ENCODE data around the gene SMC3. TPM values are rescaled to one million over a fixed set of nuclear protein-coding genes. Genes with fewer than 3 reads are reported as not detected.
"Not testable (repeated sequence)": the region's sequence is repeated elsewhere in the genome, so short reads cannot be mapped to it uniquely, and the experiment has no call there.

The SMC3 gene
- 30.1 and 39.3 TPM in 2 replicates for total RNA-seq (2014; rRNA removed; shearing (Covaris generic))

DNA sequence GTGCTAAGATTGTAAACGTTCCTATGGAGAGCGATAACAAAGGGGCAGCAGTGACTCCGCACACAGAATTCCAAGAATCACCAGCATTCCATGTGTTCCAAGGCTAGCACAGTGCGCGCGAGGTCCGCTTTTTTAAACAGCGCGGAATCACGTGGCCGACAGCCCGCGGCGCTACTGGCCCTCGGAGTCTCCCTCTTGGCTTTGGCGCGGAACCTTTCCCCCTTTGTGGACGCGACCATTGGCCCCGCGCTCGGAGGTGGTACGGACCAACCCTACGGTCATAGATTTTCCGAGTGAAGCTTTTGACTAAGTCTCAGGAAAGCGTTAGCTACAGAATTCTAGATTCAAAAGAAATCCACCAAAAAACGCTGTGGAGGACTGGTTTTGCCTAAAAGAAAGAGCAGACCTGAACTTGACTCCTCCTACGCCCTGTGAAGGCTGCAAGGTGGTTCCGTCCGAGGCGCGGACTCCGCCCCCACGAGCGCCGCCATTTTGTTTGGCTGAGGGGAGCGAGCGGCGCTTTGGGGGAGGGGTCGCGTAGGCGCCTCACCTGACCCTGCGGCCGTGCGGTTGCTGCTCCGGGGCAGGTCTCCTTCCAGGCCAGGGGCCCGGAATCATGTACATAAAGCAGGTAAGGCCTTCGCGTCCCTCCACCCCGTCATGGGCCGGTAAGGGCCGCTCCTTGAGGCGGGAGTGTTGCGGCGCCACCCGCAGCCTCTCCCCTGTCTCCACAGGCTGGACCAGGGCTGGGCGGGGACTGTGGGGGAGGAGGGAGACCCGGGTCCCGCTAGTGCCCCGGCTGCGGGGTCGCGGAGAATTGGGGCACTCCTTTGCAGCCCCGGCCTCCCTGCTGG lies at the start of gene SMC3:
SMC3 (plus strand) TSS at position 495 of the 854 bp plus-strand sequence; CDS start at position 617, 122 bp downstream.
- peak; percentile 94 for DNase-seq (ENCODE audit: low read depth)

DNA sequence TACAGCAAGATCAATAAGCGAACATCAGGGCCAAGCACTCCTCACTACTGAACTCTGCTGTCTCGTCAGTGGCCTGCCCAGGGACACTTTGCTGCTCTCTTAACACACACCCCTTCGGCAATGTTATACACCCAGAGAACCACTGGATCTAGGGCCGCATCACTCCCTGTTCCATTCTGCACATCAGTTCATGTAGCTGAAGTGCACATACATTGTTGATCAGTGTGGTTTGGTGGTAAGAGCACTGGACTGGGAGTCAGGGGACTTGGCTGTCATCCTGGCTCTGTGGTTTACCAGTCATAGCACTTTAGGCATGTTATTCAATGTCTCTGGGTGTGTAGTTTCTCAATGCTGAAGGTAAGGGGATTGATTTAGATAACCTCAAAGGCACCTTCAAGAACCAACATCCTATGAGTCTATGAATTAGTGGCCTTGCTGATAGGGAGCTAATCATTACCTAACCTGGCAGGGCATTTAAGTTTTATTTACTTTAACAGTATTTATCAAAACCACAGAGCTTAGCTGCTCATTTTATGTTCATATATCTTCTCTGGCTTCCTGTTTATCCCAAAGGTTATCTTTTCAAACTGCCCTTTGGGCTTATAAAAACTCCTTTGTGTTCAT lies 45.0 kb upstream of the SMC3 start:
- DNase-seq (ENCODE audit: low read depth), result peak; percentile 66

DNA sequence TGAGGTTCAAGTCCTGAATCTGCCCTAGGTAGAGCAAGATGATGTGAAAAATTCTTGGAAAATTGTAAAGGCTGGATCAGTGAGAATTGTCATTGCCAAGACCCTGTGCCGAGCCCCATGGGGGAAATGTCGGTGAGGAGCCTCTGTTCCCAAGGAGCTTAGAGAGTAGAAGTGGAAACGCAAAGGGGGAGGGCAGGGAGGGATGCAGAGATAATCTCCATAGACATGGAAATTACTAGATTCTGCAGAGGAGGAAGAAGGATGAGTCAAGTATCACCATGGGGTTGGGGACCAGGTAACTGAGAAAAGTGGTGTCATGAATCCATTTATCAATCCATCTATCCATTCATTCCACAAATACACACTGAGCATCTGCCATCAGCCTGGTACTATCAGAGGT lies 43.8 kb upstream of the SMC3 start:
- no peak for DNase-seq (ENCODE audit: low read depth)

DNA sequence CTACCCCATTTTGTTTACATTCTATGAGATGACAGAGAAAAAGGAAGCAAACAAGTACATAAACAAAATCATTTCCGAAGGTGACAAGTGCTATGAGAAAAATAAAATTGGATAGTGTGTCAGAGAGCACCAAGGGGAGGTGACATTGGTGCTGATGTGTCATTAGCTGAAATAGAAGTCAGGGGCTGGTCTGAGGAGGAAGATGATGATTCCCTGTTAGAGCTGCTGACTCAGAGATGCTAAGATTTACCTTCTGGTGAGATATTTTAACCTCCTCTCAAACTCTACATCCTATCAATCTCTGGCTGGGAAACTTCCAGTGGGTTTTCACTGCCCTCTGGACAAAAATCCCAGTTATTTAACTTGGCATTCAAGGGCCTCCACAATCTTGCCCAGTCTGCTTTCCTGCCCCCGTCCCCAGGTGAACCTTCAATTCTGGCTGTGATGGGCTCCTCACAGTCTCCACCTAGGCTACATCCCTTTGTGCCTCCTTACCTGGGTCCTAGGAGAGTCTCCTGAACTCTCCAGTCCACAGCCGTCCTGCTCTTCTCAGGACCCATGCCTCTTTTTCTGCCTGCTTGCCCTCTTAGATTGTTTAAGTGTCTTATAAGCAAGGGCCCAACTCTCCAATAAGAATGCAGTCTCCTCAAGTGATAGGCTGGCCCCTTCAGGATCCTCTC lies 43.2 kb upstream of the SMC3 start:
- no peak for DNase-seq (ENCODE audit: low read depth)

DNA sequence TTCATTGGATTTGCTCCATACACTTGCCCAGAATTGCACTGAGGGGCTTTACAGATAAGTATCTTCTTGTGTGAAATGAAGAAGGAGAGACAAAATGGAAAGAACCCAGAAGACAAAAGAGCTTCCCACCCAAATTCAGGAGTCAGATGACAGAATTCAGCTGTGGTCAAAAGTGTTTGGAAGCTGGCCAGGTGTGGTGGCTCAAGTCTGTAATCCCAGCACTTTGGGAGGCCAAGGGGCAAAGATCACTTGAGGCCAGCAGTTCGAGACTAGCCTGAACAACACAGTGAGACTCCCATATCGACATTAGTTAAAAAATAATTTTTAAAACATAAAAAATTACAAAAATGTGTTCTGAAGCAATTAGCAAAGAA lies 42.6 kb upstream of the SMC3 start:
- DNase-seq (ENCODE audit: low read depth), result peak; percentile 54

DNA sequence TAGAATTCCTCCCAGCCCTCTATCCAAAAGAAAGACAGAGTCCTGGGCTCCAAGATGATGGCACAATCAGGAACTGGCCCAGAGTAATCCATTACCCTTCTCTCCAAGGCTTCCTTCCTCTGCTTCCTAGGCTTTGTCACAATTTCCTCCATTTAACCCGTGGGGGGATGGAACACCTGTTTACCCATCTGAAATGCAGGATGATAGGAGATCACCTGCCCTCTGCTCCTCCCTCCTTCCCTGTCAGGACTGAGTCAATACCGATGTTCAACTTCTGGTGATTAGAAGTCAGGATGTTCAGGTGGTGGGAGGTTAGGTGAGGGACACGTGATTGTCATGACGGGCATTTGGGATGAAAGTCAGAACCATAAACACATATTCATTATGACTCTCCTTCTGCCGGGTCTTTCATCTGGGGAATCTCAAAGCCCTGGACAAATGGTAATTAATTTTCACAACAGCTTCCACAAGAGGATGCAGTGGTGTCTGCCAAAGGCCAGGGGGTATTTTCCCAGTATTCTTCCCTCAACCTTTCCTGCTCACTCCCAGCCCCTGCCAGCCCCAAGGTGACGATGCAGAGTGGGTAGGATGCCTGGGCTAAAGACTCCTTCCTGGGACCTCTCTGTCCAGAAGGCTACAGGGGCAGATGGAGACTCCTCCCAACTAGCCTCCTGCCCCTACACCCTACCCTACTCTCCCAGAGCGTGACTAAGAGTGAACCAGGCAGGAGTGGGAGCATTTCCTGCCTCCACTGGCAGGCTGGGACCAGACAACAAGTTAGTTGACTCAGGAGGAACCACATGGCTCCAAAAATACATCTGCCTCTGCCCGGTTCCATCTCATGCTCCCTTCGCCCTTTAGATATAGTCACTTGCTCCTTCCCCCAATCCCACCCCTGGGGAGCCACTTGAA lies 41.9 kb upstream of the SMC3 start:
- DNase-seq (ENCODE audit: low read depth), result peak; percentile 66

DNA sequence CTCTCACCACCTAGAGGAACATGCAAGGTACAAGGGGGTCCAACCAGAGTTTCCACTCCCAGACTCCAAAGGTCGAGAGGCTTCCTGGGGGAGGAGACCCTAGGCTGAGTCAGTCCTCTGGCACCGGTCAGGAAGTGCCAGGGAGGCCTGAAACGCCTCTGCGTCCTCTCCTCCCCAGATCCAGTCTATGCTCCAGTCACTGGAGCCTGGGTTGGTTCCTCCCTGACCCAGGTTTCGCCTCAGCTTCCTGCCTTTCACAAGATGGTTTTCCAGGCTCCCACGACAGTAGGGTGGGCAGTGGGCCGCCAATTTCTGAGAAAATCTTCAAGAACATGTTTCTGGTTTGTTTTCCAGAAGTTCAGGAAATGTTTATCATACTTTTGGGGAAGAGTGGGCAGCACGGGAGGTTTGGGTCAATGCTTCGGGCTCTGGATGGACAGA lies 39.7 kb upstream of the SMC3 start:
- peak; percentile 41 for DNase-seq (ENCODE audit: low read depth)

DNA sequence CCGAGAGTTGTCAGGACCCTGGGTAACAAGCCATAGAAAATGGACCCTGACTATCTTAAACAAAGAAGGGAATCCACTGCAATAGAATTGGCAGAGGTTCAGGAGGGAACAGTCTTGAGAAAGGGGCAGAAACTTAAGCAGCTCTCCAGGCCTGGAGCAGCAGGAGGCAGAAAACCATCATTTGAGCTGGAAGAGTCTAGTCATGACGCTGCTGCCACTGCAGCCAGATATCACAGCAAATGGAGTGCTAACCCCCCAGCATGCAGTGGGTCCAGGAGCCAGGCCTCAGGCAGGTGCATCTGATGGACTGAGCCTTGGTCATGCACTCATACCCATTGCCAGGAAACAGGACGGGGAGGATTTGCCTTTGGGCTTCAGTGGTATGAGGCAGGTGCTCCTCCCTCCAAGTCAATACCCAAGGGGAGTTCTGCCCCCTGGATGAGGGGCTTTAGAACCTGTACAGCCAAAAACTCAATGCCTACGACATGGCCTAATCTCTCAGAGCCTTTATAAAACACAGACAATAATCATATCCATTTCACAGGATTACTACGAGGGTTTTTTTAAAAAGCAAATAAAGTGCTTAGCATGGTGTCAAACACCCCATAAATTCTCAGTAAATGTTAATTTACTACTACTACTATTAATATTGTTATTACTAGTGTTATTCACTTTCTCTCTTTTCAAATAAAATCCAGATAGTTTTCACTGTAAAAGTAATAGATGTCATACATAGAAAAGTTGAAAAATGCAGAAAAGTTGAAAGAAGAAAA lies 39.1 kb upstream of the SMC3 start:
- DNase-seq (ENCODE audit: low read depth), result no peak

DNA sequence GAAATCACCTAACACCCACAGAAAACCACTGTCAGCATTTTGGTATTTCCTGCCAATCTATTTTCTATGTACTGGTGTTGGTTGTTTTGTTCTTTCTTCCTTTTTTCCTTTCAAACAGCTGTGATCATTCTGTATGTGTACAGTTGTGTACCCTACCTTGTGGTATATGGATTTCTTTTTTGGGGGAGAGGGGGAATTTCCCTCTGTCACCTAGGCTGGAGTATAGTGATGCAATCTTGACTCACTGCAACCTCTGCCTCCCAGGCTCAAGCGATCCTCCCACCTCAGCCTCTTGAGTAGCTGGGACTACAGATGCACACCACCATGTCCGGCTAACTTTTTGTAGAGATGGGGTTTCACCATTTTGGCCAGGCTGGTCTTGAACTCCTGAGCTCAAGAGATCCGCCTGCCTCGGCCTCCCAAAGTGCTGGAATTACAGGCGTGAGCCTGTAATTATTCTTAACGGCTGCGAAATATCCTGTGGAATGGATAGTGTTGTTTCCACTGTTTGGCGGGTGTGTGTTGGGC lies 38.4 kb upstream of the SMC3 start:
- not testable (repeated sequence) for DNase-seq (ENCODE audit: low read depth)

DNA sequence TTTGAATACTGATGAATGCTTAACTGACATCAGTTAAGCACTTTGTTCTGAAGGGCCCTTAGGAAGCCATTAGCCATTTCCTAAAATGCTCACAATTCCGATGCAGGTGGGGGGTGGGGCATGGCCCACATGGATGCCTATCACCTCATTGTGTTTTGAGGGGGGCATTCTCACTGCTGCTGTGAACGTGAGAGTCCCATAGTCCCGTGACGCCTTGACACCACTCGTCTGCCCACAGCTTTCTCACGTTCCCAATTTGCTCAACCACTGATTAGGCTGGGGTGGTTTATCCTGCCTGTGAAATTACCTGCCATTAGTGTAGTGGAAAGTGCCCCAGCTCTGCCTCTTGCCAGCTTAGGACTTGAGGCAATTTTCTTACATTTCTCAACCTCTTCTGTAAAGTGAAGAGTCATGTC lies 37.9 kb upstream of the SMC3 start:
- DNase-seq (ENCODE audit: low read depth), result no peak

DNA sequence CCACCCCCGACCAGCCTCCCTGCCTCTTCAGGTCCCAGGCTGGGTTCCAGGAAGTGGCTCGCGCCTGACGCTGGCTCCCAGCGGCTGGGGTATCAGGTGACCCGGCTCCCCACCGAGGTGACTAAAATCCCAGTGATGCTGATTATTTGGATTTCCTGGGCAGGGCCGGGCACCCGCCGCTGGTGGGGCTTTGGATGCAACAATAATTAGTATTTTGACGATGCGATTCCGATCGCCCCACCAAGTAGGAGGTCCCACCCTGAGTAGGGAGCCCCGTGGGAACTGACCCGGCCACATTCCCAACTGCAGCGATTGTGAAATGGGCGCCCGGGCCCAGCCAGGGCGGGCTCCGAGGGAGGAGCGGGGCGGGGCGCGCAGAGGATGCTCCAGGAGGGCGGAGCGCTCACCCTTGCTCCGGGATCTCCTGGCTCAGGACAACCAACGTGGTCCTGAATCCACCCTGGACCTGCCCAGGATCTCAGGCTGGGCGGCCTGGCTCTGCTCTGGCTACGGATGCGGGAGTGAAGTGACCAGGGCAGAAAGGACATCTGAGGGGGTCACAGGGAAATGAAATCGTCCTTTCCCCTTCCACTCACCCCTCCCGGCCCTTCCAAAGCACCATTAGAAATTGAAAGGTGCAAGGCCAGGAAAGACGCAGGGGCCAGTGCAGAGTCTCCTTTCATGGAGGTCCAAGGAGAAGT lies 37.2 kb upstream of the SMC3 start:
- DNase-seq (ENCODE audit: low read depth), result peak; percentile 67

DNA sequence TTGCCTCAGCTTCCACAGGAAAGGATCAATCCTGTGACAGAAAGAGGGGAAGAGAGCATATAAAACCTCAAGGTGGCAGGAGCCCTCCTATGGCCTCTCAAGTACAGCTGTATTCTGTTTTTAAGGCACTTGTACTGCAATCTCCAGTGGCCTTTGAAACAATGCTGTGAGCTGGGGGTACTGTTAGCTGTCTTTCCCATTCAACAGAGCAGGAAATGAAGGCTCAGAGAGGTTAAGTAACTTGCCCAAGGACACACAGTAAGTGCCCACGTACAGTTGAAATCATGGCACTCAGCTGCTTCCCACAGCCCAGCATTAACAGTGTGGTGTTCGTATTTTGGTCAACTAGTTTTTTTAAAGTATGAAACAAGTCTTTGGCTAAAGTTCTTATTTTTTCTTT lies 35.8 kb upstream of the SMC3 start:
- DNase-seq (ENCODE audit: low read depth), result no peak

DNA sequence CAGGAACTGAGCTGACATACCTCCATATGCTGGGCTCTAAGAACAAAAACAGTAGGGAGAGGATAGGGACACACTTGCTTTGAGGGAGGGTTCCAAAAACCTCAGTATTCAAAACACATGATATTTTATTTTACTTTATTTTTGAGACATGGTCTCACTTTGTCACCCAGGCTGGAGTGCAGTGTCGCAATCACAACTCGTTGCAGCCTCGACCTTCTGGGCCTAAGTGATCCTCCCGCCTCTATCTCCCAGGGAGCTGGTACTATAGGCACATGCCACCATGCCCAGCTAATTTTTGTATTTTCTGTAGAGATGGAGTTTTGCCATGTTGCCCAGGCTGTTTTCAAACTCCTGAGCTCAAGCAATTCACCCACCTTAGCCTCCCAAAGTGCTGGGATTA lies 34.9 kb upstream of the SMC3 start:
- not testable (repeated sequence) for DNase-seq (ENCODE audit: low read depth)

DNA sequence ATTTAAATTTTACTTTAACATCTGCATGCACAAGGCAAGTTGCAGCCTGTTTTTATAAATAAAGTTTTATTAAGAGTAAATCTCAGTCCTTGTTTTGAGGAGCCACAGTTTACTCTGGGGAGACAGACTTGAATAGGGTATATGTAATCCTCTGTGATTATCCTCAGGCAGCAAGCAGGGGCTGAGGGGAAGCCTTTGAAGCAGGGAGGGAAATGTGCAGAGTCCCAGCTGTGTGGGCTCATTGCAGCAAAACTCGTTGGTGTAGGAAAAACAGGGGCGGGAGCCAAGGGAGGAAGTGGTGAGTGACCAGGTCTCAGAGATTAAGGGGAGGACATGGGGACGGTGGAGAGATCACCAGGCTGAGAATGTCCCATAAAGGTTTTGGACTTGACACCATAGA lies 34.3 kb upstream of the SMC3 start:
- no peak for DNase-seq (ENCODE audit: low read depth)

DNA sequence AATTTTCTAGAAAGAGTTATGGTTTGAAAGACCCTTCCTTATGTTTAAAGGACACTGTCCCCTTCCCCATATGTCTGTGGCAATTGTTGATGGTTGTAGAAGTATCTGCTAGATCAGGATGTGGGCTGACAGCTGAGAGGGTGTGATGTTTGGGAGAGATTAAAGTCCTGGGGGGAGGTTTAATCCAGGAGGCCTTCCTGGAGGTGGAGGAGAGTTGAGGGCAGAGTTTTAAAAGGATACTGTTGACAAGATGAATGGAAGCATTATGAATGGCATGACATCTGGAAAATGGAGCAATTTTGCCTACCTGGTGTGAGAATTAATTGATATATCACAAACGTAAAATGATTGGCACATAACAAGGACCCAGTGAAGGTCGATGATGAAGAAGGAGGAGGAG lies 32.9 kb upstream of the SMC3 start:
- DNase-seq (ENCODE audit: low read depth), result no peak

DNA sequence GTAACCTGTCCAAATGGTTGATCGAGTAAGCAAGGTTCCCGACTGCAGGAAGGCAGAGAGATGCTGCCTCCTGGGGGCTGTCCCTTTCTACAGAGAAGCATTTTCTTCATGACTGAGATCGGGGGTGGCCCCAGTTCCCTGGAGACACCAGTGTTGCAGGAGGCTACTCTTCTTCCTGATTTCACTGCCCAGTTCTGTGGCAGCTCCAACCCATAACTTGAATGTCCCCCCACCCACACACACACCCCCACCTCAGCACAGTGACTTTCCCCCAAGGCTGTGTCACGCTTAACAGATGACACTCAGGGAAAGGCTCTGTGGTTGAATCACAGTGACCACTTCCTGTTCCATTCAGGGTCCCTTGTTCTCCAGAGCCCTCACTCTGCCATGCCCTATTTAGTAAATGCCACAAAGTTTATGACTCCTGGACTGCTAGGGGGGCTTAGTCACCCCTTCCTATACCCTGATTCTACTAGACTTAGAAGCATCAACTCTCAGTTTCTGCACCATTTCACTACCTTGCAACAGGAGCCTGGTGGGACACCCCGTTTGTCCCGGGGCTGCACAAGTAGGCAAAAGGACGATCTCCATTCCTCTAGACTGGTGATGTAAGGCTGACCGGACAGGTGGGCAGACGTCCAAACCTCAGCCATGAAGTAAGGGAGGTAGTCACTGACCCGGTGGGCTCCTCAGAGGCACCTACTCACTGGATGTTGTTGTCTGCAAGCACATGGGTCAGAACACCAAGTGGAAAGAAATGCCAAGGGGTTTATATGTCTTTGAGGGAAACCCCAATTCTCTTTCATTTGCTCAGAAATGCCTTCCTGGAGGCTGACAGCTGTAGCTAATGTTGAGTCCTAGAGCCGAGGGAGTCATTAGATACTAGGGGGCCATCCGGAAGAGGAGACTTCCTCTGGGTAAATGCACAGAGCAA lies 31.3 kb upstream of the SMC3 start:
- peak; percentile 91 for DNase-seq (ENCODE audit: low read depth)

DNA sequence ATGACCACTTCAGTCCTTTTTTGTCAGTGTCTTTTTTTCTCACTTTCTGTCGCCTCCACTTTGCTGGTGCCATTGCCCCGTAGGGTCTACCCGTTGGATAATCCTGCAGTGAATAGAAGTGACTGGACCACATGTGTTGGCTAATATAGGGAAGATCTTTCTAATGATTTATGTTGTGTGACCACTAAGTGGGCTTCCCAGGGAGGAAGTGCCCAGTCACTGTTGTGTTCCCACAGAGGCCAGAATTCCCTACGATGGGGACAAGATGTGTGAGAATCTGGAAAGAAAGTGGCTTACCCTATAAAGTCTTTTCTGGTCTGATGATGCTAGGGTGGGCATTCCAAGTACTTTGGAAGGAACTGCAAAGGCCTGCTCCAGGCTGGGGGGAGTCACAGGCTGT lies 28.4 kb upstream of the SMC3 start:
- DNase-seq (ENCODE audit: low read depth), result no peak

DNA sequence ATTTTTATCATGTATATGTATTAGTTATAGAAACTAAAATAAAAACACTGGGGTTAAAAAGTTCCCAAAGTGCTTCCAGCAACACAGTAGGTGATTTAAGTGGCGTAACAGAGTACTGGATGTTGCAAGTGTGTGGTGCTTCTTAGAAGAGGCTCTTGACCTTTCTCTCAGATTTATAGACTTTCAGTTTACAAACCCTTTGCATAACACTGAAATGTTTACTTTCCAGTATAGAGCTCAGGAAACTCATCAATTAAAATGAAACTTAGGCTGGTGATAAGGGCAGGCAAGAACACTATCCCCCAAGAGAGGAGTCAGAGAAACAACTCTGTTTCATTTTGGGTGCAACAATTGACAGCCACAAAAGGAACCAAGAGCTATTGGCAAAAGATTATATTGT lies 27.5 kb upstream of the SMC3 start:
- DNase-seq (ENCODE audit: low read depth), result no peak
